Activated naive CD4-positive, alpha-beta T cell treated with anti-CD3 and anti-CD28 coated beads, Interleukin-2, amount 50 U/mL, for 16 hours (primary cell): ENCODE measurements around the gene ZNF3.

Experiments used
- DNase-seq: peaks from one replicate; pipeline ENCODE4 v3.0.0-alpha.2; 2020

Gene ZNF3

GRCh38 chr7:100087055-100087750, 5.7 kb upstream of the ZNF3 start:
- no peak for DNase-seq

- DNase-seq: no peak
Measured at GRCh38 chr7:100085515-100085914, 4.0 kb upstream of the ZNF3 start.

- DNase-seq: no peak
Measured at GRCh38 chr7:100082978-100083377, 1.5 kb upstream of the ZNF3 start.

GRCh38 chr7:100080907-100081534, 502 bp downstream of the ZNF3 start:
- DNase-seq: no peak

- no peak for DNase-seq
Measured at GRCh38 chr7:100079024-100079560, 2.4 kb downstream of the ZNF3 start.

GRCh38 chr7:100077205-100077604, 4.3 kb downstream of the ZNF3 start:
- no peak for DNase-seq

- DNase-seq: no peak
Measured at GRCh38 chr7:100075418-100075817, 6.1 kb downstream of the ZNF3 start.

GRCh38 chr7:100074841-100075240, 6.7 kb downstream of the ZNF3 start:
- DNase-seq: no peak

GRCh38 chr7:100072462-100072861, 9.1 kb downstream of the ZNF3 start:
- no peak for DNase-seq

- no peak for DNase-seq
Measured at GRCh38 chr7:100071018-100071723, 10.4 kb downstream of the ZNF3 start.

GRCh38 chr7:100069991-100070390, 11.5 kb downstream of the ZNF3 start:
- no peak for DNase-seq

- no peak for DNase-seq
Measured at GRCh38 chr7:100066953-100067352, 14.6 kb downstream of the ZNF3 start.

- no peak for DNase-seq
Measured at GRCh38 chr7:100065452-100066186, 15.9 kb downstream of the ZNF3 start.

- no peak for DNase-seq
Measured at GRCh38 chr7:100064162-100064561, 17.4 kb downstream of the ZNF3 start.

- DNase-seq: no peak
Measured at GRCh38 chr7:100063376-100063775, 18.1 kb downstream of the ZNF3 start.

GRCh38 chr7:100061518-100062193, 19.9 kb downstream of the ZNF3 start:
- DNase-seq: no peak

GRCh38 chr7:100059251-100059739, 22.2 kb downstream of the ZNF3 start:
- no peak for DNase-seq

- no peak for DNase-seq
Measured at GRCh38 chr7:100057006-100057405, 24.5 kb downstream of the ZNF3 start.

GRCh38 chr7:100053215-100053614, 28.3 kb downstream of the ZNF3 start:
- no peak for DNase-seq

GRCh38 chr7:100051611-100052010, 29.9 kb downstream of the ZNF3 start:
- DNase-seq: no peak

- DNase-seq: peak; percentile 84
Measured at GRCh38 chr7:100049441-100050291, 31.9 kb downstream of the ZNF3 start, which contains the start of gene ZSCAN21. Gene ZSCAN21, plus strand, starts transcription at chr7:100049774. Its CDS starts 7,233 bp downstream, at chr7:100057007.
